HG03196 (cell line): ENCODE measurements around the gene RANBP3.
"Not testable (repeated sequence)": the region's sequence is repeated elsewhere in the genome, so short reads cannot be mapped to it uniquely, and the experiment has no call there.

Experiments used
- ATAC-seq: cut with Tn5 transposase; IDR thresholded peaks from one replicate; pipeline ENCODE4 v1.9.1; 2021; ENCODE audit not compliant: unreplicated experiment

Gene RANBP3

GRCh38 chr19:5977785-5978605, at the start of gene RANBP3:
Gene RANBP3 (minus strand): TSS chr19:5978140. CDS start chr19:5978082, 58 bp downstream.
- peak; percentile 82 for ATAC-seq

DNA sequence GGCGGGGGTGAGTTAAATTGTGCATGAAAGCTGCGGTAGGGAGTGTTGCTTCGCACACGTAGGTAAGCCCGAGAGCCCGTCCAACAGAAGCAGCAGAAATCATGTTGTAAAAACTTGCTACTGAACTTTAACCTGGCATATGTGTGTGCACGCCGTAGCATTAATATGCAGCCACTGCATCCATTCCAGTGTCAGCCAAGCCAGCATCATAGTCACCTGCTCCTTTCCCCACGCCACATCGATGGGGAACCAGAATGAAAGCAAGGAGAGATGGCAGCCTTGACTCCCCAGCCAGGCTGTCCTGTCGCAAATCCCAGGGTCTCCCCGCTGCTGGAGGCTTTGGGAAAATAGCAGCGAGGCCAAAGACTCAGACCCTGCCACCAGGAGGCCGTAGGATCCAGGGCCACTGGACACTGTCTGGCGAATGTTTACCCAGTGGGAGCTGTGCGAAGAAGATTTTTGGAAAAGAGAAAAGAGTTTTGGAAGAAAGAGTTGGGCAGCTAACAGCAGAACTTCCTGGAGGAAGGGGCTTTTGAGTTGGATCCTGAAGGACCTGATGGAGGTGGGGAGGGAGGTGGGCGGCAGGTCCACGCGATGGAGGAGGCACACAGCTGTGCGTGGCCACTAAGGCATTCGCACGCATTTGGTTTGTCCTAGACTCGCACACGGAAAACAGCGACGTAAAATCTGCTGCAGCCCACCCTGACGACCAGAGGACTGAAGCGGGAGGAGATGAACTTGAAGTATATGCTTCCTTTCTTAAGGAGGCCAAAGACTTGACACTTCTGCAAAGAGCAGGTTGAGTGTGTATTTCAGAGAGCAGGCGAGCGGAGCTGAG, 48.7 kb upstream of the RANBP3 start:
- no peak for ATAC-seq

GRCh38 chr19:6024756-6025155, 46.8 kb upstream of the RANBP3 start:
- ATAC-seq, result not testable (repeated sequence)

DNA sequence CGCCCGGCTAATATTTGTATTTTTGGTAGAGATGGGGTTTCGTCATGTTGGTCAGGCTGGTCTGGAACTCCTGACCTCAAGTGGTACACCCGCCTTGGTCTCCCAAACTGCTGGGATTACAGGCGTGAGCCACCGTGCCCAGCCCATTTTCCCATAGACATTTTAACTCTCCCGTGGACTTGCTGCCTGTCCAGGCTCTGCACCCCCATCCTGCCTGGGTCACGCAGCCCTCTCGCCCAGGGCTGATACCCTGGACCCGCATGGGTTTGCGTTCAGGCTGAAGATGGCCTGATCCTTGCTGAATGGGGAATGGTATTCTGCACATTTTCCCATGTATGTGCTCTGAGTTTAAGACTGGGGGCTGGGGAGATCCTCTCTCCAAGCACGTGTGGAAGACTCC, 46.0 kb upstream of the RANBP3 start:
- no peak for ATAC-seq

DNA sequence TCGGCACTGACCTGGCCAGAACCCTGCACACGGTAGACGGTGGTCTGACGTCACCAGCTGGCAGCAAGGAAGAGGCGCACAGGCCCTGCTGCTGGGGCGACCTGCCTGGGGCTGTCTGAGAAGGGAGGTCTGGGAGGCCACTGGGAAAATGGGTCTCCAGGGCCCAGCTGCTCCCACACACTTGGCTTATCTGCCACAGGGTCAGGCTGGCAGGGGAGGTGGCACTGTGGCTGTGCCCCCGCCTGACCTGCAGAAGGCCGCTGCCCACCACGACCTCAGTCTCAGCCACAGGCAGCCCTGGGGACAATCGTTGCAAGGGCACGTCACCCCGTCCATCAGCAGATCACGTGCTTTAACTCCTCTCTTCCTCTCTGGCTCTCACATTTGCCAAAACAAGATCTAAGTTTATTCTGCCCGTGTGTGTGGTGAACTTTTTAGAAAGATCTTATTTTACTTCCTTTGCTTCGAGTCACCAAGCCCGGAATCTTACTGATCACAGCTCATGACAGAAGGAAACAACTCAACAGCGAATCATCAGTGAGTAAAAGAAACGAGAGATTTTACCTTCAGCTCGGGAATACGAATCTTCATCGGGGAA, 45.2 kb upstream of the RANBP3 start:
- no peak for ATAC-seq

DNA sequence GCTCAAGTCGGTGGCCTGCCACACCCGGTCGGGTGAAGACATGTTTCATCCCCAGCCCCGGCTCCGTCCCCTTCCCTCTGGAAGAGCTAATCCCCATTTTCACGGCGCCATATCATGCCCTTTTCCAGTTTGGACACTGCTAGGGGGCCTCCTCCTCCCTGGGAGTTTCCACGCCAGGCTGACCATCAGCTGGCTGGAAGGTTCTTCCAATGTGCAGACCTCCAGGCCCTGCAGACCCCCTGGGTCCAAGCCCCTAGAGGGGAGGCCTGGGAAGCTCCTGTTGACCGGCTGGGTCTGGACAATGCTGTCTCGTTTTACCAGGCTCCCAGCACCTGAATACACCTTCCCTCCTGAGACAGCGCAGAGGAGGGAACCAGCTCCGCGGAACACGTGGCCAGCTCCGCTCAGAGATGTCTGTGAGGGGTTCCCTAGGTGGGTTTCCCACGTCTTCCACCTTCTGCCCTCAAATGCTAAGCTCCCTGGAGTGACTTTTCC, 44.7 kb upstream of the RANBP3 start:
- ATAC-seq, result no peak

DNA sequence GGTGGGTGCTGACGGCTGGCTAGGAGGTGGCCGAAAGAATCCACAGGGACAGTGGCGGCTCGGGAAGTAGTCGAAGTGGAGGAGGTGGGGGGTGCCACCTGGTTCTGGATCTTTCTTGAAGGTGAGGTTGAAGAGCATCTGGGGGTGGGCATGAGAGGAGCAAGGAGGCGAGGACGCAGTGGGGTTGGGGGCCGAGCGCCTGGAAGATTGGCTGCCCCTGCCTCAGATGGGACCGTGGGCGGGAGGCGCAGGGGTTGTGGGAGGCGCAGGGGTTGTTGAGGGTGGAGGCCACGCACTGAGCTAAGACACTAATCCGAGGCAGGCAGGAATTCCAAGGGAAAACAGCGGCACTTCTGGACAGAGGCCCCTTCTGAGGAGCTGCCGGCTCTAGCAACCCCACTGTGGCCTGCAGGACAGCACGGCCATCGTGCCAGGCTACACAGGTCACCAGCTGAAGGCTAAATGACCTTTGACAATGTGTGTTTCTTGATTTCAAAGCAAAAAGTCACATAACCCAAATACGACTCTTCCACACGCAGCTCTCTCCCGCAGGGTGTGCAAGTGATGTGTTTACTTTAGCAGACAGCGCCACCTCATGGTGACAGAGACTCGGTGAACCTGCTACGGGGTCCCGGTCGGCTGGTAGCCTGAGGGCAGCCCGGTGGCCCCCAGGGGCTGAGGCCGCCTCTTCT, 44.1 kb upstream of the RANBP3 start:
- no peak for ATAC-seq

- ATAC-seq, result no peak
These were observed 43.2 kb upstream of the RANBP3 start for GRCh38 chr19:6020972-6021805.

- no peak for ATAC-seq
These were observed 42.4 kb upstream of the RANBP3 start for GRCh38 chr19:6020166-6020882.

- ATAC-seq, result no peak
These were observed 40.8 kb upstream of the RANBP3 start for GRCh38 chr19:6018786-6019185.

- no peak for ATAC-seq
These were observed 39.6 kb upstream of the RANBP3 start for GRCh38 chr19:6017576-6017975.

DNA sequence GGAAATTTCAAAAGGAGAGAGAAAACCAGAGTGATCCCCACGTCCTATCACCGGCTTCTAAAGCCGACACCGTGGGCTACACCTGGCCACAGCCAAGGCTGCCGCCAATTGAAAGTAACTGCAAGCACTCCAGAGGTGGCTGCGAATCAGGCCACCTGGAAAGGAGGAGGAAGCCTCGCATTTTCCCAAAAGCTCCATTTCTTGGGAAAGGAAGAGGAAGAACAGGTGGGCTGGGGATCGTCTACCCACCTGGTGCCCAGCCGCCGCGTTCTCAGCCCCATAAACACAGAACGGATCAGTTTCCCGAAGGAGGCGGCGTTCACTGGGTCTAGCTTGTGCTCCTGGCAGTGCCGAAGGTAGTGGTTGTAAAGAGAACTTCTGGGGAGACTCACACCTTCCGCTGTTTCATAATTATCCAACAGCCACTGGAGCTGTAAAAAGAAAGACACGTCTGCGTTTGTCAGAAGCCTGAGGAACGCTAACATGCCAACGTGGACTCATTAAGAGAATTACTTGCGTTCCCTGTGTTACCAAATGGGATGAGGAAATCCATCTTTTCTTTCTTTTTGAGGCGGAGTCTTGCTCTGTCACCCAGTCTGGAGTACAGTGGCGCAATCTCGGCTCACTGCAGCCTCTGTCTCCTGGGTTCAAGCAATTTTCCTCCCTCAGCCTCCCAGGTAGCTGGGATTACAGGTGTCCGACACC, 38.1 kb upstream of the RANBP3 start:
- ATAC-seq, result no peak

DNA sequence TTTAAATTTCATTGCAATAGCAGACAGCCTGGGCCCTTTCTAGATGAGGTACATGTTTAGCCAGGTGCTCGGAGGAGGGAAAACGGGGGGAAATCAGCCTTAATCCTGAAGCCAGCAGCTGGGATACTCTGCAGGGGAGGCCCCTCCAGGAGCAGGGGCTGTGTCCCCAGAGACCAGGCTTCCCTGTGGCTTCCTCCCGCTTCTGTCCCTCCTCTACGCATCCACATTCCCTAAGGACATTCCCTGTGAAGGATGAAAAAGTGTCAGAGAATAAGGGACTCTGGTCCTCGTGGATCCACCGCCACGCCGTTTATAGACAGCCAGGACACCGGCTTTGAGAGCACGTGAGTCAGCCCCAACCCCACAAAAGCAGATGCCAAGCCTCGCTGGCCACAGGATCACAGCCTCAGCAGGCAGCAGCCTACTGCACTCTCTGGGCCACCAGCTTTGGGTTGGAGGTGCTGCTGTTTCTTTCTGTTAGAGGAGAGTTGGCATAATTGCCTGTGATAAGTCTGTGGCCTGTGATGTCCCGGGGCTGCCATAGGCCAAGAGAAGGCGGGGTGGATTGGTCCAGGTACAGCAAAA, 36.7 kb upstream of the RANBP3 start:
- no peak for ATAC-seq

GRCh38 chr19:6012426-6013170, 34.7 kb upstream of the RANBP3 start:
- no peak for ATAC-seq

DNA sequence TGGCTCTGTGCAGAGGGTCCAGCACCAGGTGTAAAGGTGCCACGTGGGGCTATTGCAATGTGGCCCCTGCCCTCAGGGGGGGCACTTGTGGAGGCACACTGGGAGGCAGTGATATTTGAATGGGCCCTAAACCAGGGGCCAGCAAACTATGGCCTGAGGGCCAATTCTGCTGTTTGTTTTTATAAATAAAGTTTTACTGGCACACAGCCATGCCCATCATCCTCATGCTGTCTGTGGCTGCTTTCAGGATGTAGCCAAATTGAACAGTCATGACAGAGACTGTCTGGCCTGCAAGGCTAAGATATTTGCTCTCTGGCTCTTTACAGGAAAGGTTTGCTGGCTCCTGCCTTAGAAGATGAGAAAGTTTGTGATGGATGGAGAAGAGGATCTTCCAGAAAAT, 33.9 kb upstream of the RANBP3 start:
- no peak for ATAC-seq

DNA sequence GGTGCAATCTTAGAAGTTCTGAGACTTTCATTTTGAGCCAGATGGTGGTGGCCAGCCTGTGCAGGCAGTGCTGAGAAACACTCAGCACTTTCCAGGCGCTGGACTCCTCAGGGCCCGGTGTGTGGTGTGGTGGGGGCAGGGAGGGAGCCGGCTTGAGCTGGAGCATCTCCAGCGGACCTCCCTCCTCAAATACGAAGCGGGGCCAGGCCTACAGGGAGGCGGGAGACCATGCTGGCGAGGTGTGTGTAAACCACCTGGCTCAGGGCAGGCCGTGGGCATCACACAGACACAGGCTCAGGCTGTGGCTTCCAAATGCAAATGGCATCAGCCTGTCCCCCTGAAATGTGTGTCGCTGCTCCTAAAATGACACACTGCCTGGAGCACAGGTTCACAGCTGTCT, 33.3 kb upstream of the RANBP3 start:
- no peak for ATAC-seq

DNA sequence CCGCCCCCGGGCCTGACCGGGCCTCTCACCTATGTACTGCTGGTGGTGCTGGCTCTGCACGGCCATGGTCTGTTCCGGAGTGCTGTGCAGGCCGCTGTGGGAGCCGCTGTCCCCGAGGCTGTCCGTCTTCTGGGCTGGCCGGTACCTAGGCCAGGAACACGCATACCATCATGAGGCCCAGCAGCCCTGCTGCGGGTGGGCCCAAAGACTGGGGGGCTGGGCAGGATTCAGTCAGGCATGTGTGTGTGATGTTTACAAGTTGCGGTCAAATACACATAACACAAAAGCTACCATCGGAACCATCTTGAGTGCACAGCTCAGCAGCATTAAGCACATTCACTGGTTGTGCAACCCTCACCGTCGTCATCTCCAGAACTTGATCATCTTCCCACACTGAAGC, 32.2 kb upstream of the RANBP3 start:
- no peak for ATAC-seq

DNA sequence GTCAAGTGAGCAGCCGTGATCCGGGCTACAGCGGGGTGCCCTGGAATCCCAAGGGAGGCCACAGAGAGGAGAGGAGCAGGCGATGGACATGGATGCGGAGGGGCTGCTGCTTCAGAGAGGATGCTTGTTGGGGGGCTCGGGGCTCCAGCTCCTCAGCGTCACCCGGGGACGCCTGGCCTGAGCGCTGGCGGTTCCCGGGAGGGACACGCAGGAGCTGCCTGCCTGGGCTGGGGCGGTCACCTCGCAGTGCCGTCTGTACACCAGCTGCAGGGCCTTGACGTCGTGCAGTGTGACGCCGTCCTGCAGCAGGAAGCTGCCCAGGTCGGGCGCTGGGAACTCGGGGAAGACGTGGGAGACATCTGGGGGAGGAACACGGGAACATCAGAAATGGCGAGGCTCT, 29.9 kb upstream of the RANBP3 start:
- ATAC-seq, result no peak
